ENCODE measurements around the gene EIF4A3. TPM values are rescaled to one million over a fixed set of nuclear protein-coding genes. Genes with fewer than 3 reads are reported as not detected.
A peak's percentile ranks its signal among the peaks of the same experiment; 100 is the strongest.

Gene EIF4A3
- total and polyA plus RNA-seq, 4 donors = 29.0 to 35.1 (median 33.4) TPM

DNA sequence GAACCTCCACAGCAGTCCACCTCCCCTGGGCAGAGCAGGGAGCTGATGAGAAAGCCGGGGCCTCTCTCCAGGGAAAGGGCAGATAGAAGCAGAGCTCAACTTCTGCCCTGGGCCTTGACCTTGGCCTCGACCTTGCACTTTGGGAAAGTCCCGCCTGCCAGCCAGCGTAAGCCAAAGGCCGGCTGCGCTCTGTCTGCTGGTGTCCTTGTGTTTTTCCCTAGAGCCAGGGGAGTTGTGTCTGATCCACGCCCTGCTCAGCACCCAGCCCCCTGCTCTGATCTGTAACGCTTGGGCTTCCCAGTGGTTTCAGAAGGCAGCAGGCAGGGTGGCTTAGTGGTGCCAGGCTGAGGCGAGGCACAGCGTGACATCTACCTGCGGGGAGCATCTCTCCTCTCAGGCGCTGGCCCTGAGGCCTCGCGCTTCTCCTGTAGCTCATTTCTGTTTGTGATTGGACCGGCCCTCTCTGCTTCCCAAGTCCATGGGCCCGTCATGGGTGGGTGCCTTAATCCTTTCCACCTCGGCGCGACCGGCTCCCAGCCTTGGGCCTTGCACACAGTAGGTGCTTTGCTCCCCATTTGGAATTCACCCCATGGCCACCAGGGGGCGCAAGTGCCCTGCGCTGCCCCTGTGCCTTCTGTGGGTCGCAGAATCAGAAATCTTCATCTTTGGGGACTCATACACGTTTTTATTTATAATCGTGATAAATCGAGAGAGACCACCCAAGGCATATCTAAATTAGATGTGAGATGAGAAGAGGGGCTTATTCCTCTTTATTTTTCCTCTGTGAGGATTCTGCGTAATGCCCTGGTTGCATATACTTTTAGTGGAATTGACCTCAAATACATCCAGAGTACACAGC lies 49.0 kb upstream of the EIF4A3 start:
- no peak for DNase-seq (ENCODE audit: low spot score)

DNA sequence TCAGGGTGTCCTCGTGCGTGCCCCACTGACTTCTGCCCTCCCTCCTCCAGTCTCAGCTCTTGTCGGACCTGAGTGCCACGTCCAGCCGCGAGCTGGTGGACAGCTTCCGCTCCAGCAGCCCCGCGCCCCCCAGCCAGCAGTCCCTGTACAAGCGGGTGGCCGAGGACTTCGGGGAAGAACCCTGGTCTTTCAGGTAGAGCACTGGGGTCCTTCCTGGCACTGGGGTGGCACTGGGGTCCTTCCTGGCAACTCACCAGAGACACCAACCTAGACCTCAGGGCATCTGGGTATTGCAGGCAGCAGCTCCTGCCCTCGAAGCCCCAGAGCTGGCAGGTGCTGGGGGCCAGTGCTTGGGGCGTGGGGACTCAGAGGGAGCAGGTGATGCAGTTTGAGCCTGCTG lies 48.2 kb upstream of the EIF4A3 start:
- TF ChIP-seq, protein P1, sequence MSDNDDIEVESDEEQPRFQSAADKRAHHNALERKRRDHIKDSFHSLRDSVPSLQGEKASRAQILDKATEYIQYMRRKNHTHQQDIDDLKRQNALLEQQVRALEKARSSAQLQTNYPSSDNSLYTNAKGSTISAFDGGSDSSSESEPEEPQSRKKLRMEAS (IDR thresholded peaks at IDR 0.05) = no peak
- TF ChIP-seq, protein P2, sequence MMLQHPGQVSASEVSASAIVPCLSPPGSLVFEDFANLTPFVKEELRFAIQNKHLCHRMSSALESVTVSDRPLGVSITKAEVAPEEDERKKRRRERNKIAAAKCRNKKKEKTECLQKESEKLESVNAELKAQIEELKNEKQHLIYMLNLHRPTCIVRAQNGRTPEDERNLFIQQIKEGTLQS (IDR thresholded peaks at IDR 0.05) = no peak
- TF ChIP-seq FOXA2 (IDR thresholded peaks at IDR 0.05) (no peak), HNF4G (IDR thresholded peaks at IDR 0.05) (no peak), FOXA1 (IDR thresholded peaks at IDR 0.05) (no peak), HNF4A (conservative IDR thresholded peaks at IDR 0.05) (no peak), RXRA (IDR thresholded peaks at IDR 0.05) (no peak), SP1 (IDR thresholded peaks at IDR 0.05) (no peak), GABPA (IDR thresholded peaks at IDR 0.05 in 1 of 2, conservative IDR thresholded peaks at IDR 0.05 in 1 of 2) (no peak), JUND (IDR thresholded peaks at IDR 0.05) (no peak), EGR1 (IDR thresholded peaks at IDR 0.05; ENCODE audit: low read depth in 2 of 2) (no peak), YY1 (IDR thresholded peaks at IDR 0.05) (no peak)
- TF ChIP-seq, protein P3, sequence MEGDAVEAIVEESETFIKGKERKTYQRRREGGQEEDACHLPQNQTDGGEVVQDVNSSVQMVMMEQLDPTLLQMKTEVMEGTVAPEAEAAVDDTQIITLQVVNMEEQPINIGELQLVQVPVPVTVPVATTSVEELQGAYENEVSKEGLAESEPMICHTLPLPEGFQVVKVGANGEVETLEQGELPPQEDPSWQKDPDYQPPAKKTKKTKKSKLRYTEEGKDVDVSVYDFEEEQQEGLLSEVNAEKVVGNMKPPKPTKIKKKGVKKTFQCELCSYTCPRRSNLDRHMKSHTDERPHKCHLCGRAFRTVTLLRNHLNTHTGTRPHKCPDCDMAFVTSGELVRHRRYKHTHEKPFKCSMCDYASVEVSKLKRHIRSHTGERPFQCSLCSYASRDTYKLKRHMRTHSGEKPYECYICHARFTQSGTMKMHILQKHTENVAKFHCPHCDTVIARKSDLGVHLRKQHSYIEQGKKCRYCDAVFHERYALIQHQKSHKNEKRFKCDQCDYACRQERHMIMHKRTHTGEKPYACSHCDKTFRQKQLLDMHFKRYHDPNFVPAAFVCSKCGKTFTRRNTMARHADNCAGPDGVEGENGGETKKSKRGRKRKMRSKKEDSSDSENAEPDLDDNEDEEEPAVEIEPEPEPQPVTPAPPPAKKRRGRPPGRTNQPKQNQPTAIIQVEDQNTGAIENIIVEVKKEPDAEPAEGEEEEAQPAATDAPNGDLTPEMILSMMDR (IDR thresholded peaks at IDR 0.05; ENCODE audit: low read depth, low read length, missing input control) = no peak
- TF ChIP-seq, protein P4, sequence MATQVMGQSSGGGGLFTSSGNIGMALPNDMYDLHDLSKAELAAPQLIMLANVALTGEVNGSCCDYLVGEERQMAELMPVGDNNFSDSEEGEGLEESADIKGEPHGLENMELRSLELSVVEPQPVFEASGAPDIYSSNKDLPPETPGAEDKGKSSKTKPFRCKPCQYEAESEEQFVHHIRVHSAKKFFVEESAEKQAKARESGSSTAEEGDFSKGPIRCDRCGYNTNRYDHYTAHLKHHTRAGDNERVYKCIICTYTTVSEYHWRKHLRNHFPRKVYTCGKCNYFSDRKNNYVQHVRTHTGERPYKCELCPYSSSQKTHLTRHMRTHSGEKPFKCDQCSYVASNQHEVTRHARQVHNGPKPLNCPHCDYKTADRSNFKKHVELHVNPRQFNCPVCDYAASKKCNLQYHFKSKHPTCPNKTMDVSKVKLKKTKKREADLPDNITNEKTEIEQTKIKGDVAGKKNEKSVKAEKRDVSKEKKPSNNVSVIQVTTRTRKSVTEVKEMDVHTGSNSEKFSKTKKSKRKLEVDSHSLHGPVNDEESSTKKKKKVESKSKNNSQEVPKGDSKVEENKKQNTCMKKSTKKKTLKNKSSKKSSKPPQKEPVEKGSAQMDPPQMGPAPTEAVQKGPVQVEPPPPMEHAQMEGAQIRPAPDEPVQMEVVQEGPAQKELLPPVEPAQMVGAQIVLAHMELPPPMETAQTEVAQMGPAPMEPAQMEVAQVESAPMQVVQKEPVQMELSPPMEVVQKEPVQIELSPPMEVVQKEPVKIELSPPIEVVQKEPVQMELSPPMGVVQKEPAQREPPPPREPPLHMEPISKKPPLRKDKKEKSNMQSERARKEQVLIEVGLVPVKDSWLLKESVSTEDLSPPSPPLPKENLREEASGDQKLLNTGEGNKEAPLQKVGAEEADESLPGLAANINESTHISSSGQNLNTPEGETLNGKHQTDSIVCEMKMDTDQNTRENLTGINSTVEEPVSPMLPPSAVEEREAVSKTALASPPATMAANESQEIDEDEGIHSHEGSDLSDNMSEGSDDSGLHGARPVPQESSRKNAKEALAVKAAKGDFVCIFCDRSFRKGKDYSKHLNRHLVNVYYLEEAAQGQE (IDR thresholded peaks at IDR 0.05) = no peak
- Histone ChIP-seq H3K27me3 (ENCODE audit: control insufficient read depth in 4 of 4, insufficient read depth in 4 of 4, low read length in 3 of 4) (no peaks in the 10 kb centered on the region), H3K4me1 (ENCODE audit: control insufficient read depth in 4 of 4, insufficient read depth in 4 of 4, low read length in 3 of 4) (peaks cover 0 to 7% (median 3%) of the 10 kb centered on the region in 4 donors), H3K4me3 (ENCODE audit: low read depth in 1 of 3, low read length in 3 of 3) (no peak overlapping the region), H3K27ac (ENCODE audit: low read depth in 1 of 2, low read length in 2 of 2) (no peak overlapping the region), H3K36me3 (ENCODE audit: control insufficient read depth in 4 of 4, insufficient read depth in 3 of 4, low read depth in 1 of 4, low read length in 3 of 4) (no peaks in the 10 kb centered on the region), H3K9ac (ENCODE audit: low read depth in 1 of 2, low read length in 2 of 2) (no peak overlapping the region), H3K9me3 (ENCODE audit: control insufficient read depth in 4 of 4, low read length in 3 of 4) (no peaks in the 10 kb centered on the region)
- no peak for DNase-seq (ENCODE audit: low spot score)
- 92% methylated on average over 14 of the region's 14 CpGs for WGBS

More for the DNA sequence above, 49.0 kb upstream of the EIF4A3 start:
- H3K4me1 ChIP-seq (ENCODE audit: control insufficient read depth in 4 of 4, insufficient read depth in 4 of 4, low read length in 3 of 4) = peaks cover 0 to 7% (median 3%) of the 10 kb centered on the region in 4 donors
- H3K36me3 ChIP-seq (ENCODE audit: control insufficient read depth in 4 of 4, insufficient read depth in 3 of 4, low read depth in 1 of 4, low read length in 3 of 4) = no peaks in the 10 kb centered on the region
- H3K9ac ChIP-seq (ENCODE audit: low read depth in 1 of 2, low read length in 2 of 2) = no peak overlapping the region
- TF ChIP-seq, protein P2 (IDR thresholded peaks at IDR 0.05) = no peak
- TF ChIP-seq HNF4A (conservative IDR thresholded peaks at IDR 0.05) (peak in 1 of 2 donors; percentile 48), NR2F2 (IDR thresholded peaks at IDR 0.05) (no peak), RAD21 (IDR thresholded peaks at IDR 0.05) (peak; percentile 78 to 85), FOXA1 (IDR thresholded peaks at IDR 0.05) (no peak), YY1 (IDR thresholded peaks at IDR 0.05) (no peak)
- TF ChIP-seq, protein P3 (IDR thresholded peaks at IDR 0.05; ENCODE audit: low read depth, low read length, missing input control) = peak; percentile 63
- 51% methylated on average over 27 of the region's 27 CpGs for WGBS
- no peaks in the 10 kb centered on the region for H3K9me3 ChIP-seq (ENCODE audit: control insufficient read depth in 4 of 4, low read length in 3 of 4)
- no peak overlapping the region for H3K27ac ChIP-seq (ENCODE audit: low read depth in 1 of 2, low read length in 2 of 2)
- H3K27me3 ChIP-seq (ENCODE audit: control insufficient read depth in 4 of 4, insufficient read depth in 4 of 4, low read length in 3 of 4) = no peaks in the 10 kb centered on the region
- H3K4me3 ChIP-seq (ENCODE audit: low read depth in 1 of 3, low read length in 3 of 3) = no peak overlapping the region

All from liver (tissue), 9 donors.